Measurements from ENCODE around the gene CRB3.

Gene CRB3

DNA sequence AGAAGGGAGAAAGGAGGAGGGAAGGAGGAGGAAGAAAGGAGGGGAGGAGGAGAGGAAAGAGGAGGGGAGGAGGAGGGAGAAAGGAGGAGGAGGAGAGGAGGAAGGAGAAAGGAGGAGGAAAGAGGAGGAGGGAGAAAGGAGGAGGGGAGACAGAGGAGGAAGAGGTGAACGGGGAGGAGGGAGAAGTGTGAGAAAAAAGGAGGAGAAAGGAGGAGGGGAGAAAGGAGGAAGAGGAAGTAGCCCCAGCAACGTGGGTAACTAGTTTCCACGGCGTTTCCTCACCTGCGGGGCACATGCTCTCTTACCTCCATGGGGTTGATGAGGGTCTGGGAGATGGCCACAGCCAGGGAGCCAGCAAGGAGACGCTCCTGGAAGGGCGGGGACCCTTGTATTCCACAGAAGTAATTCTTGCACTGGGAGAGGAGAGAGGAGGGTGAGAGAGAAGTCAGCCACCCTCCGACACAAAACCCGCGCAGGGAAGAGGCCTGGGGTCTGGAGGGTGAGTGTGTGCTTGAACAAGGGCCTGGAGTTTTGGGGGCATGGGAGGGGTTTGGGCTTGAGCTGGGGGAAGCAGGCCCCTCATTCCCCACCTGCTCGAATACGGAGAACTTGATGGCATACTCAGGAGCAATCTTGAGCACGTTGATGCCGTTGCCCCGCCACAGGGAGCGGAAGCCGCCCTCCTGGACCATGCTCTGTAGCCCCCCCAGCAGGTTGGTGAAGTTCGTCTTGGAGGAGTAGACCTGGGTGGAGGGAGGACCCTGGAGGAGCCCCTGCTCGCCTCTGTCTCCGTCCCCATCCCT is 34.5 kb upstream of the CRB3 start:
- Histone ChIP-seq H3K4me2 (ENCODE audit: low read depth, low read length, poor library complexity, severe bottlenecking) (no peak overlapping the region), H3K36me3 (ENCODE audit: low read length) (no peaks in the 10 kb centered on the region), H3K4me3 (ENCODE audit: insufficient read depth, low read length, poor library complexity, severe bottlenecking) (no peak overlapping the region), H3K27me3 (ENCODE audit: low read length) (no peaks in the 10 kb centered on the region), H2AFZ (ENCODE audit: low read depth, low read length, severe bottlenecking) (peak overlapping the region; percentile 41), H3K9me2 (replicated peaks; ENCODE audit: insufficient read depth, low read length) (no peaks in the 10 kb centered on the region), H3K9ac (ENCODE audit: low read length) (no peak overlapping the region), H3K27ac (ENCODE audit: low read depth, low read length) (no peak overlapping the region), H3K79me2 (ENCODE audit: insufficient read depth, low read length) (no peaks in the 10 kb centered on the region), H4K20me1 (ENCODE audit: low read depth, low read length) (no peaks in the 10 kb centered on the region), H3K9me3 (ENCODE audit: insufficient read depth, low read length) (no peaks in the 10 kb centered on the region), H3F3A (ENCODE audit: insufficient read depth) (no peaks in the 10 kb centered on the region)
- TF ChIP-seq, protein P1, sequence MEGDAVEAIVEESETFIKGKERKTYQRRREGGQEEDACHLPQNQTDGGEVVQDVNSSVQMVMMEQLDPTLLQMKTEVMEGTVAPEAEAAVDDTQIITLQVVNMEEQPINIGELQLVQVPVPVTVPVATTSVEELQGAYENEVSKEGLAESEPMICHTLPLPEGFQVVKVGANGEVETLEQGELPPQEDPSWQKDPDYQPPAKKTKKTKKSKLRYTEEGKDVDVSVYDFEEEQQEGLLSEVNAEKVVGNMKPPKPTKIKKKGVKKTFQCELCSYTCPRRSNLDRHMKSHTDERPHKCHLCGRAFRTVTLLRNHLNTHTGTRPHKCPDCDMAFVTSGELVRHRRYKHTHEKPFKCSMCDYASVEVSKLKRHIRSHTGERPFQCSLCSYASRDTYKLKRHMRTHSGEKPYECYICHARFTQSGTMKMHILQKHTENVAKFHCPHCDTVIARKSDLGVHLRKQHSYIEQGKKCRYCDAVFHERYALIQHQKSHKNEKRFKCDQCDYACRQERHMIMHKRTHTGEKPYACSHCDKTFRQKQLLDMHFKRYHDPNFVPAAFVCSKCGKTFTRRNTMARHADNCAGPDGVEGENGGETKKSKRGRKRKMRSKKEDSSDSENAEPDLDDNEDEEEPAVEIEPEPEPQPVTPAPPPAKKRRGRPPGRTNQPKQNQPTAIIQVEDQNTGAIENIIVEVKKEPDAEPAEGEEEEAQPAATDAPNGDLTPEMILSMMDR (IDR thresholded peaks at IDR 0.05; ENCODE audit: insufficient read depth, low read length, poor library complexity, severe bottlenecking) = no peak
- TF ChIP-seq EZH2phosphoT487 (conservative IDR thresholded peaks at IDR 0.05; ENCODE audit: low read length) = no peak

DNA sequence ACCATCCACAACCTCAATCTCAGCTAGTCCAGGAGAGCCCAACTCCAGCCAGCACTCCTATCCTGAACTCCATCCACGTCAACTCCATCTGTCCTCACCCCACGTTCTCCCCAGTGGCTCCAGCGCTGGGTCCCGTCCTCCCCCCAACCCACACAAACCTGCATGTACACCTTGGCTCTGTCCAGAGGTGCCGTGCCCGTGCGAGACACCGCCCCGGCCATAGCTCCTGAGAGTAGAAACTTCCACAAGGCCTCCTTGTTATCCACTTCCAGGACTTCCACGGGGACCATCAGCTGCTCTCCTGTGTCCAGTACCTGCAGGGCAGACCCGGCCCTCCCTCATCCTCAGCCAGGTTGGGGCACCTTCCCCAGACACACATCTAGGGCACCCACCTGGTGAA is 32.2 kb upstream of the CRB3 start:
- H3K27me3 ChIP-seq (ENCODE audit: low read length) = no peaks in the 10 kb centered on the region
- no peaks in the 10 kb centered on the region for H3F3A ChIP-seq (ENCODE audit: insufficient read depth)
- no peaks in the 10 kb centered on the region for H3K9me2 ChIP-seq (replicated peaks; ENCODE audit: insufficient read depth, low read length)
- TF ChIP-seq EZH2phosphoT487 (conservative IDR thresholded peaks at IDR 0.05; ENCODE audit: low read length) = no peak
- TF ChIP-seq, protein P1 (IDR thresholded peaks at IDR 0.05; ENCODE audit: insufficient read depth, low read length, poor library complexity, severe bottlenecking) = no peak
- no peak overlapping the region for H3K9ac ChIP-seq (ENCODE audit: low read length)
- no peak overlapping the region for H2AFZ ChIP-seq (ENCODE audit: low read depth, low read length, severe bottlenecking)
- no peak overlapping the region for H3K4me3 ChIP-seq (ENCODE audit: insufficient read depth, low read length, poor library complexity, severe bottlenecking)
- H3K27ac ChIP-seq (ENCODE audit: low read depth, low read length) = no peak overlapping the region
- H3K9me3 ChIP-seq (ENCODE audit: insufficient read depth, low read length) = no peaks in the 10 kb centered on the region
- no peaks in the 10 kb centered on the region for H3K79me2 ChIP-seq (ENCODE audit: insufficient read depth, low read length)
- H3K4me2 ChIP-seq (ENCODE audit: low read depth, low read length, poor library complexity, severe bottlenecking) = no peak overlapping the region
- no peaks in the 10 kb centered on the region for H3K36me3 ChIP-seq (ENCODE audit: low read length)
- no peaks in the 10 kb centered on the region for H4K20me1 ChIP-seq (ENCODE audit: low read depth, low read length)

DNA sequence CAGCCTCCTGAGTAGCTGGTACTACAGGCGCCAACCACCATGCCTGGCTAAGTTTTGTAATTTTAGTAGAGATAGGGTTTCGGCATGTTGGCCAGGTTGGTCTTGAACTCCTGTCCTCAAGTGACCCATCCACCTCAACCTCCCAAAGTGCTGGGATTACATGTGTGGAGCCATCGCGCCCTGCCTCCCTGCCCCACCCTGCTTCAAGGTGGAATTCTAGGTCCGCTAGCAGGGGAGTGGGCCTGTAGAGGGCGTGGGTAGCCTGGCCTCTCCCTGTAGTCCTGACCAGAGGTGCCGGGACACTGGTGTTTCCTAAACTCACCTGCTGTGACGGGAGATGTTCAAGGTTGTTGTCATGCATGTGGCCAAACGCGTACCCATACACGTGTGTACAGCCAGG is 30.9 kb upstream of the CRB3 start:
- Histone ChIP-seq H3K79me2 (ENCODE audit: insufficient read depth, low read length) (no peaks in the 10 kb centered on the region), H3K4me3 (ENCODE audit: insufficient read depth, low read length, poor library complexity, severe bottlenecking) (no peak overlapping the region), H3K36me3 (ENCODE audit: low read length) (no peaks in the 10 kb centered on the region), H3K9me3 (ENCODE audit: insufficient read depth, low read length) (no peaks in the 10 kb centered on the region), H3K9me2 (replicated peaks; ENCODE audit: insufficient read depth, low read length) (no peaks in the 10 kb centered on the region), H3K9ac (ENCODE audit: low read length) (no peak overlapping the region), H3F3A (ENCODE audit: insufficient read depth) (no peaks in the 10 kb centered on the region), H3K4me2 (ENCODE audit: low read depth, low read length, poor library complexity, severe bottlenecking) (no peak overlapping the region), H2AFZ (ENCODE audit: low read depth, low read length, severe bottlenecking) (no peak overlapping the region), H4K20me1 (ENCODE audit: low read depth, low read length) (no peaks in the 10 kb centered on the region), H3K27ac (ENCODE audit: low read depth, low read length) (no peak overlapping the region), H3K27me3 (ENCODE audit: low read length) (no peaks in the 10 kb centered on the region)
- TF ChIP-seq EZH2phosphoT487 (conservative IDR thresholded peaks at IDR 0.05; ENCODE audit: low read length) = no peak
- TF ChIP-seq, protein P1 (IDR thresholded peaks at IDR 0.05; ENCODE audit: insufficient read depth, low read length, poor library complexity, severe bottlenecking) = no peak
